HEK293 (cell line): ENCODE data around the gene GPS1.
A peak's percentile ranks its signal among the peaks of the same experiment; 100 is the strongest.

Source experiments
- CTCF ChIP-seq: fragments of 450-650 bp; formaldehyde crosslinking; IDR thresholded peaks from 2 replicates; pipeline ENCODE4 v1.5.1; 2016; ENCODE audit warnings: missing biosample characterization, missing genetic modification characterization
- EGR2 ChIP-seq: fragments of 450-650 bp; formaldehyde crosslinking; IDR thresholded peaks from 2 replicates; pipeline ENCODE4 v1.5.1; 2016; ENCODE audit warnings: low read depth, missing biosample characterization, missing genetic modification characterization
- FEZF1 ChIP-seq: fragments of 450-650 bp; formaldehyde crosslinking; IDR thresholded peaks from 2 replicates; pipeline ENCODE4 v1.5.1; 2016; ENCODE audit warnings: missing biosample characterization, missing genetic modification characterization
- GLIS1 ChIP-seq: fragments of 450-650 bp; formaldehyde crosslinking; IDR thresholded peaks from 2 replicates; pipeline ENCODE4 v1.5.1; 2016; ENCODE audit warnings: missing biosample characterization, missing genetic modification characterization
- HOXA7 ChIP-seq: sonication (generic); formaldehyde crosslinking; IDR thresholded peaks from 2 replicates; pipeline ENCODE4 v1.8.1; 2022; ENCODE audit warnings: missing genetic modification reagents, borderline replicate concordance
- KLF10 ChIP-seq: fragments of 450-650 bp; IDR thresholded peaks from 2 replicates; pipeline ENCODE4 v1.5.1; 2018; ENCODE audit warnings: missing biosample characterization, mild to moderate bottlenecking, missing genetic modification characterization
- KLF7 ChIP-seq: fragments of 450-650 bp; formaldehyde crosslinking; IDR thresholded peaks from 2 replicates; pipeline ENCODE4 v1.5.1; 2016; ENCODE audit warnings: missing biosample characterization, missing genetic modification characterization, borderline replicate concordance
- SP2 ChIP-seq: fragments of 450-650 bp; formaldehyde crosslinking; IDR thresholded peaks from 2 replicates; pipeline ENCODE4 v1.5.1; 2016; ENCODE audit warnings: missing biosample characterization, missing genetic modification characterization
- SP3 ChIP-seq: fragments of 450-650 bp; formaldehyde crosslinking; IDR thresholded peaks from 2 replicates; pipeline ENCODE4 v1.5.1; 2016; ENCODE audit warnings: missing biosample characterization, missing genetic modification characterization
- TCF7L2 ChIP-seq: IDR thresholded peaks from 2 replicates; pipeline ENCODE4 v1.6.1; 2011; ENCODE audit warnings: low read depth, mild to moderate bottlenecking, inconsistent platforms, low read length, moderate library complexity, borderline replicate concordance
- TRIM28 ChIP-seq: IDR thresholded peaks from 2 replicates; pipeline ENCODE4 v1.6.1; 2011; ENCODE audit warnings: low read length, control low read depth, borderline replicate concordance
- ZBTB20 ChIP-seq: fragments of 450-650 bp; formaldehyde crosslinking; IDR thresholded peaks from 2 replicates; pipeline ENCODE4 v1.5.1; 2016; ENCODE audit warnings: missing biosample characterization, missing genetic modification characterization
- ZBTB44 ChIP-seq: fragments of 450-650 bp; IDR thresholded peaks from 2 replicates; pipeline ENCODE4 v1.5.1; 2018; ENCODE audit warnings: missing biosample characterization, mild to moderate bottlenecking, missing genetic modification characterization
- ZEB2 ChIP-seq: fragments of 450-650 bp; formaldehyde crosslinking; IDR thresholded peaks from 2 replicates; pipeline ENCODE4 v1.5.1; 2016; ENCODE audit warnings: missing biosample characterization, missing genetic modification characterization
- ZNF10 ChIP-seq: fragments of 450-650 bp; formaldehyde crosslinking; IDR thresholded peaks from 2 replicates; pipeline ENCODE4 v1.5.1; 2017; ENCODE audit warnings: missing biosample characterization, missing genetic modification characterization
- ZNF2 ChIP-seq: fragments of 450-650 bp; formaldehyde crosslinking; IDR thresholded peaks from 2 replicates; pipeline ENCODE4 v1.5.1; 2016; ENCODE audit warnings: missing biosample characterization, missing genetic modification characterization
- ZNF221 ChIP-seq: fragments of 450-650 bp; formaldehyde crosslinking; IDR thresholded peaks from 2 replicates; pipeline ENCODE4 v1.5.1; 2017; ENCODE audit warnings: missing biosample characterization, missing genetic modification characterization, borderline replicate concordance
- ZNF274 ChIP-seq, 2 experiments: fragments of 200-500 bp in 1 of 2; fragments of 450-650 bp in 1 of 2; sonication (Bioruptor generic) in 1 of 2; formaldehyde crosslinking in 1 of 2; IDR thresholded peaks; 2 replicates each; pipeline versions ENCODE4 v1.5.1 to v1.6.1; 2014 to 2016; ENCODE audit warnings: borderline replicate concordance in 1 of 2, inconsistent platforms in 1 of 2, low read length in 1 of 2, missing biosample characterization in 1 of 2, missing genetic modification characterization in 1 of 2
- ZNF335 ChIP-seq: fragments of 450-650 bp; formaldehyde crosslinking; conservative IDR thresholded peaks from 2 replicates; pipeline ENCODE4 v1.5.1; 2016; ENCODE audit warnings: missing biosample characterization, missing genetic modification characterization
- ZNF37A ChIP-seq: fragments of 450-650 bp; IDR thresholded peaks from 2 replicates; pipeline ENCODE4 v1.5.1; 2018; ENCODE audit warnings: missing biosample characterization, missing genetic modification characterization
- ZNF426 ChIP-seq: fragments of 450-650 bp; formaldehyde crosslinking; IDR thresholded peaks from 2 replicates; pipeline ENCODE4 v1.5.1; 2017; ENCODE audit warnings: missing biosample characterization, missing genetic modification characterization, mild to moderate bottlenecking, inconsistent platforms, moderate library complexity
- ZNF48 ChIP-seq: fragments of 450-650 bp; formaldehyde crosslinking; IDR thresholded peaks from 2 replicates; pipeline ENCODE4 v1.5.1; 2016; ENCODE audit warnings: missing biosample characterization, missing genetic modification characterization
- ZNF558 ChIP-seq: fragments of 450-650 bp; formaldehyde crosslinking; IDR thresholded peaks from 2 replicates; pipeline ENCODE4 v1.5.1; 2016; ENCODE audit warnings: missing biosample characterization, missing genetic modification characterization
- ZNF561 ChIP-seq: fragments of 450-650 bp; IDR thresholded peaks from 2 replicates; pipeline ENCODE4 v1.5.1; 2018; ENCODE audit warnings: missing biosample characterization, missing genetic modification characterization, borderline replicate concordance
- ZNF629 ChIP-seq: fragments of 450-650 bp; formaldehyde crosslinking; IDR thresholded peaks from 2 replicates; pipeline ENCODE4 v1.5.1; 2017; ENCODE audit warnings: missing biosample characterization, missing genetic modification characterization
- ZNF670 ChIP-seq: fragments of 450-650 bp; formaldehyde crosslinking; IDR thresholded peaks from 2 replicates; pipeline ENCODE4 v1.5.1; 2016; ENCODE audit warnings: missing biosample characterization, missing genetic modification characterization, low read depth
- ZNF76 ChIP-seq: fragments of 450-650 bp; formaldehyde crosslinking; IDR thresholded peaks from 2 replicates; pipeline ENCODE4; 2016; ENCODE audit warnings: low read depth, missing biosample characterization, missing genetic modification characterization, borderline replicate concordance
- TF ChIP-seq, protein P1 (sequence below): sonication (generic); formaldehyde crosslinking; IDR thresholded peaks from 2 replicates; pipeline ENCODE4 v1.8.1; 2022; ENCODE audit warnings: mild to moderate bottlenecking, moderate library complexity, missing genetic modification reagents
- TF ChIP-seq, protein P2 (sequence below): fragments of 450-650 bp; formaldehyde crosslinking; IDR thresholded peaks from 2 replicates; pipeline ENCODE4 v1.5.1; 2016; ENCODE audit warnings: missing biosample characterization, missing genetic modification characterization, borderline replicate concordance

The GPS1 gene

GRCh38 chr17:82098169-82098938 lies 46.7 kb downstream of the GPS1 start, which contains the start of gene FASN (continued):
- TF ChIP-seq KLF7 (tag by site-specific recombination) (no peak), ZNF274 (IDR thresholded peaks at IDR 0.05; ENCODE audit: low read length) (no peak), ZNF274 (tag by site-specific recombination; IDR thresholded peaks at IDR 0.05; ENCODE audit: borderline replicate concordance) (no peak), ZNF561 (tag by site-specific recombination) (0 out of 2 replicates have a peak, but pooled peaks have one; percentile 3), ZNF221 (tag by site-specific recombination) (no peak; the same call in 1 of the 2 replicates), KLF10 (tag by site-specific recombination) (peak; percentile 96), TCF7L2 (no peak), CTCF (tag by site-specific recombination) (peak; percentile 69; the same call in 1 of the 2 replicates), SP3 (tag by site-specific recombination) (no peak), ZNF76 (no peak), ZNF335 (no peak), HOXA7 (CRISPR knock-in tag) (no peak), ZBTB20 (peak; percentile 49; the same call in 1 of the 2 replicates), ZNF558 (no peak), SP2 (tag by site-specific recombination) (peak; percentile 60), ZNF670 (tag by site-specific recombination) (no peak), ZBTB44 (peak; percentile 40; the same call in 1 of the 2 replicates), TRIM28 (no peak), ZNF48 (tag by site-specific recombination) (no peak), EGR2 (no peak), GLIS1 (tag by site-specific recombination) (no peak), ZNF629 (tag by site-specific recombination) (no peak), ZEB2 (tag by site-specific recombination) (no peak), FEZF1 (tag by site-specific recombination) (no peak), ZNF2 (tag by site-specific recombination) (no peak), ZNF426 (tag by site-specific recombination) (no peak), ZNF10 (tag by site-specific recombination) (no peak), ZNF37A (peak; percentile 11; the same call in 1 of the 2 replicates)
- TF ChIP-seq, protein P1, sequence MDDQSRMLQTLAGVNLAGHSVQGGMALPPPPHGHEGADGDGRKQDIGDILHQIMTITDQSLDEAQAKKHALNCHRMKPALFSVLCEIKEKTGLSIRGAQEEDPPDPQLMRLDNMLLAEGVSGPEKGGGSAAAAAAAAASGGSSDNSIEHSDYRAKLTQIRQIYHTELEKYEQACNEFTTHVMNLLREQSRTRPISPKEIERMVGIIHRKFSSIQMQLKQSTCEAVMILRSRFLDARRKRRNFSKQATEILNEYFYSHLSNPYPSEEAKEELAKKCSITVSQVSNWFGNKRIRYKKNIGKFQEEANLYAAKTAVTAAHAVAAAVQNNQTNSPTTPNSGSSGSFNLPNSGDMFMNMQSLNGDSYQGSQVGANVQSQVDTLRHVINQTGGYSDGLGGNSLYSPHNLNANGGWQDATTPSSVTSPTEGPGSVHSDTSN (CRISPR knock-in tag): no peak
- TF ChIP-seq, protein P2, sequence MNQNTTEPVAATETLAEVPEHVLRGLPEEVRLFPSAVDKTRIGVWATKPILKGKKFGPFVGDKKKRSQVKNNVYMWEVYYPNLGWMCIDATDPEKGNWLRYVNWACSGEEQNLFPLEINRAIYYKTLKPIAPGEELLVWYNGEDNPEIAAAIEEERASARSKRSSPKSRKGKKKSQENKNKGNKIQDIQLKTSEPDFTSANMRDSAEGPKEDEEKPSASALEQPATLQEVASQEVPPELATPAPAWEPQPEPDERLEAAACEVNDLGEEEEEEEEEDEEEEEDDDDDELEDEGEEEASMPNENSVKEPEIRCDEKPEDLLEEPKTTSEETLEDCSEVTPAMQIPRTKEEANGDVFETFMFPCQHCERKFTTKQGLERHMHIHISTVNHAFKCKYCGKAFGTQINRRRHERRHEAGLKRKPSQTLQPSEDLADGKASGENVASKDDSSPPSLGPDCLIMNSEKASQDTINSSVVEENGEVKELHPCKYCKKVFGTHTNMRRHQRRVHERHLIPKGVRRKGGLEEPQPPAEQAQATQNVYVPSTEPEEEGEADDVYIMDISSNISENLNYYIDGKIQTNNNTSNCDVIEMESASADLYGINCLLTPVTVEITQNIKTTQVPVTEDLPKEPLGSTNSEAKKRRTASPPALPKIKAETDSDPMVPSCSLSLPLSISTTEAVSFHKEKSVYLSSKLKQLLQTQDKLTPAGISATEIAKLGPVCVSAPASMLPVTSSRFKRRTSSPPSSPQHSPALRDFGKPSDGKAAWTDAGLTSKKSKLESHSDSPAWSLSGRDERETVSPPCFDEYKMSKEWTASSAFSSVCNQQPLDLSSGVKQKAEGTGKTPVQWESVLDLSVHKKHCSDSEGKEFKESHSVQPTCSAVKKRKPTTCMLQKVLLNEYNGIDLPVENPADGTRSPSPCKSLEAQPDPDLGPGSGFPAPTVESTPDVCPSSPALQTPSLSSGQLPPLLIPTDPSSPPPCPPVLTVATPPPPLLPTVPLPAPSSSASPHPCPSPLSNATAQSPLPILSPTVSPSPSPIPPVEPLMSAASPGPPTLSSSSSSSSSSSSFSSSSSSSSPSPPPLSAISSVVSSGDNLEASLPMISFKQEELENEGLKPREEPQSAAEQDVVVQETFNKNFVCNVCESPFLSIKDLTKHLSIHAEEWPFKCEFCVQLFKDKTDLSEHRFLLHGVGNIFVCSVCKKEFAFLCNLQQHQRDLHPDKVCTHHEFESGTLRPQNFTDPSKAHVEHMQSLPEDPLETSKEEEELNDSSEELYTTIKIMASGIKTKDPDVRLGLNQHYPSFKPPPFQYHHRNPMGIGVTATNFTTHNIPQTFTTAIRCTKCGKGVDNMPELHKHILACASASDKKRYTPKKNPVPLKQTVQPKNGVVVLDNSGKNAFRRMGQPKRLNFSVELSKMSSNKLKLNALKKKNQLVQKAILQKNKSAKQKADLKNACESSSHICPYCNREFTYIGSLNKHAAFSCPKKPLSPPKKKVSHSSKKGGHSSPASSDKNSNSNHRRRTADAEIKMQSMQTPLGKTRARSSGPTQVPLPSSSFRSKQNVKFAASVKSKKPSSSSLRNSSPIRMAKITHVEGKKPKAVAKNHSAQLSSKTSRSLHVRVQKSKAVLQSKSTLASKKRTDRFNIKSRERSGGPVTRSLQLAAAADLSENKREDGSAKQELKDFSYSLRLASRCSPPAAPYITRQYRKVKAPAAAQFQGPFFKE (tag by site-specific recombination): no peak
